ENCODE measurements around the gene TMLHE.
"Not testable (repeated sequence)": the region's sequence is repeated elsewhere in the genome, so short reads cannot be mapped to it uniquely, and the experiment has no call there.

The TMLHE gene

GRCh38 chrX:155495134-155495533 lies 117.6 kb downstream of the TMLHE start:
- DNase-seq (ENCODE audit: low spot score) = not testable (repeated sequence)

- not testable (repeated sequence) for DNase-seq (ENCODE audit: low spot score)
Measured at GRCh38 chrX:155491421-155491820, 121.3 kb downstream of the TMLHE start.

- DNase-seq (ENCODE audit: low spot score) = not testable (repeated sequence)
Measured at GRCh38 chrX:155477136-155477535, 135.6 kb downstream of the TMLHE start.

GRCh38 chrX:155466269-155466938 lies 146.3 kb downstream of the TMLHE start:
- DNase-seq (ENCODE audit: low spot score) = not testable (repeated sequence)

- not testable (repeated sequence) for DNase-seq (ENCODE audit: low spot score)
Measured at GRCh38 chrX:155460501-155460900, 152.3 kb downstream of the TMLHE start.

- not testable (repeated sequence) for DNase-seq (ENCODE audit: low spot score)
Measured at GRCh38 chrX:155458471-155458870, 154.3 kb downstream of the TMLHE start, which contains the start of gene F8A3. Gene F8A3, minus strand, starts transcription at chrX:155458620. Its CDS starts 20 bp downstream, at chrX:155458600.

- not testable (repeated sequence) for DNase-seq (ENCODE audit: low spot score)
Measured at GRCh38 chrX:155457761-155458447, 154.8 kb downstream of the TMLHE start.

- no peak for DNase-seq (ENCODE audit: low spot score)
Measured at GRCh38 chrX:155441097-155441496, 171.7 kb downstream of the TMLHE start.
